ENCODE results near the gene SYNGR2.

The SYNGR2 gene

DNA sequence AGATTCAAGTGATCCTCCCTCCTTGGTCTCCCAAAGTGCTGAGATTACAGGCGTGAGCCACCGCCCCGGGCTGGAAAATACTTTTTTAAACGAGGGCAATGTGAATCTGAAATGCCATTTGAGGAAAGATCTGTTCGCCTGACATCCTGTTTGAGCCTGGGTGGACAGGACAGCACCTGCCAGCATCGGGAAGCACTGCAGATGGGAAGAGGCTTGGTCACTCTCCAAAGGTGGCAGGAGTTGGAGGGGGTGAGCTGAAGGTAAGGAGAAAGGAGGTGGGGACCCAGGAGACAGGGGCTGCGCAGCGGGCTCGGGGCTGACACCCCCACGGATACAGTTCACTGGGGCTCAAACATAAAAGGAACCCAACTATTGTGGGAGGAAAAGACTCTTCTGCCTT, 41.7 kb downstream of the SYNGR2 start:
- no peak overlapping the region for H3K4ac ChIP-seq (ENCODE audit: low read depth in 1 of 2, low read length in 2 of 2)
- H3K23ac ChIP-seq (ENCODE audit: low read length in 2 of 2): no peak overlapping the region
- H2BK120ac ChIP-seq (ENCODE audit: low read depth, low read length): no peak overlapping the region
- H3K4me2 ChIP-seq (ENCODE audit: low read length, poor library complexity, severe bottlenecking): no peak overlapping the region
- no peak overlapping the region for H2AK5ac ChIP-seq (ENCODE audit: low read length, severe bottlenecking)
- H3K4me3 ChIP-seq (ENCODE audit: insufficient read depth in 1 of 2, low read depth in 1 of 2, low read length in 2 of 2): no peak overlapping the region
- no peak overlapping the region for H2BK5ac ChIP-seq (ENCODE audit: low read depth, low read length, poor library complexity, severe bottlenecking)
- H3K9ac ChIP-seq (ENCODE audit: low read length): no peak overlapping the region
- H3K9me3 ChIP-seq (ENCODE audit: control insufficient read depth, low read length): no peaks in the 10 kb centered on the region
- no peak overlapping the region for H2BK15ac ChIP-seq (ENCODE audit: low read depth, poor library complexity, severe bottlenecking)
- H2AFZ ChIP-seq (ENCODE audit: low read depth, low read length): no peak overlapping the region
- DNase-seq: no peak
- no peak overlapping the region for H3K18ac ChIP-seq (ENCODE audit: low read depth in 1 of 2, low read length in 2 of 2)
- 89% methylated on average over 7 of the region's 10 CpGs for WGBS
- H3K27me3 ChIP-seq (ENCODE audit: control insufficient read depth in 1 of 2, insufficient read depth in 1 of 2, low read length in 2 of 2): no peaks in the 10 kb centered on the region
- H3K27ac ChIP-seq (ENCODE audit: low read length, poor library complexity, severe bottlenecking): no peak overlapping the region
- no peak overlapping the region for H4K91ac ChIP-seq (ENCODE audit: low read length)
- H3K4me1 ChIP-seq (ENCODE audit: control insufficient read depth, insufficient read depth, low read depth, low read length): peaks cover 8% of the 10 kb centered on the region
- H3K79me1 ChIP-seq (replicated peaks; ENCODE audit: low read length, poor library complexity, severe bottlenecking): peaks cover 5% of the 10 kb centered on the region
- no peak overlapping the region for H2BK12ac ChIP-seq (ENCODE audit: low read length in 2 of 2)
- no peak overlapping the region for H4K8ac ChIP-seq (ENCODE audit: low read length)
- H3K14ac ChIP-seq (ENCODE audit: low read length in 2 of 2): no peak overlapping the region
- peaks cover 0 to 17% of the 10 kb centered on the region in 2 experiments for H3K36me3 ChIP-seq (ENCODE audit: control insufficient read depth in 1 of 2, insufficient read depth in 2 of 2, low read depth in 1 of 2, low read length in 2 of 2)

DNA sequence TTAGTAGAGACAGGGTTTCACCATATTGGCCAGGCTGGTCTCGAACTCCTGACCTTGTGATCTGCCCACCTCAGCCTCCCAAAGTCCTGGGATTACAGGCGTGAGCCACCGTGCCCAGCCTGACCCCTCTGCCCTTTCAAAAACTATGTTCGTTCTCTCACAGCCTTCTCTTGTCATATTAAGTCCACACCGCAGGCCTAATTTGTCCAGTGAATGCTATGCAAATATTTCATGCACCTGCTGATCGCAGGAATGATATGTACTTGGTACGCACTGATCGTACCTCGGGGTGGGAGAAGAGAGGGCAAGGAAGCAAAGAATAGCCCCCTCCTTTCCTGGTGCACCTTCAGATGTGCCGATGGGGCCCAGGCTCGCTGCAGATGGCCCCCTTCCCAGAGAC, 42.7 kb downstream of the SYNGR2 start:
- no peak overlapping the region for H3K18ac ChIP-seq (ENCODE audit: low read depth in 1 of 2, low read length in 2 of 2)
- H3K9me3 ChIP-seq (ENCODE audit: control insufficient read depth, low read length): no peaks in the 10 kb centered on the region
- H3K4ac ChIP-seq (ENCODE audit: low read depth in 1 of 2, low read length in 2 of 2): no peak overlapping the region
- H3K4me2 ChIP-seq (ENCODE audit: low read length, poor library complexity, severe bottlenecking): no peak overlapping the region
- H2BK120ac ChIP-seq (ENCODE audit: low read depth, low read length): no peak overlapping the region
- H2AFZ ChIP-seq (ENCODE audit: low read depth, low read length): no peak overlapping the region
- peaks cover 5% of the 10 kb centered on the region for H3K79me1 ChIP-seq (replicated peaks; ENCODE audit: low read length, poor library complexity, severe bottlenecking)
- peaks cover 0 to 7% of the 10 kb centered on the region in 2 experiments for H3K36me3 ChIP-seq (ENCODE audit: control insufficient read depth in 1 of 2, insufficient read depth in 2 of 2, low read depth in 1 of 2, low read length in 2 of 2)
- H4K91ac ChIP-seq (ENCODE audit: low read length): no peak overlapping the region
- no peak overlapping the region for H2AK5ac ChIP-seq (ENCODE audit: low read length, severe bottlenecking)
- peaks cover 8% of the 10 kb centered on the region for H3K4me1 ChIP-seq (ENCODE audit: control insufficient read depth, insufficient read depth, low read depth, low read length)
- no peak overlapping the region for H3K14ac ChIP-seq (ENCODE audit: low read length in 2 of 2)
- H4K8ac ChIP-seq (ENCODE audit: low read length): no peak overlapping the region
- H2BK5ac ChIP-seq (ENCODE audit: low read depth, low read length, poor library complexity, severe bottlenecking): no peak overlapping the region
- H3K27me3 ChIP-seq (ENCODE audit: control insufficient read depth in 1 of 2, insufficient read depth in 1 of 2, low read length in 2 of 2): no peaks in the 10 kb centered on the region
- no peak overlapping the region for H3K4me3 ChIP-seq (ENCODE audit: insufficient read depth in 1 of 2, low read depth in 1 of 2, low read length in 2 of 2)
- no peak overlapping the region for H3K27ac ChIP-seq (ENCODE audit: low read length, poor library complexity, severe bottlenecking)
- no peak overlapping the region for H2BK15ac ChIP-seq (ENCODE audit: low read depth, poor library complexity, severe bottlenecking)
- WGBS: 93% methylated on average over 11 of the region's 11 CpGs
- no peak overlapping the region for H3K9ac ChIP-seq (ENCODE audit: low read length)
- no peak overlapping the region for H3K23ac ChIP-seq (ENCODE audit: low read length in 2 of 2)
- H2BK12ac ChIP-seq (ENCODE audit: low read length in 2 of 2): no peak overlapping the region
- DNase-seq: no peak

GRCh38 chr17:78214016-78214705, 45.8 kb downstream of the SYNGR2 start, which contains the start of gene BIRC5:
TSS of gene BIRC5 (plus strand) at chr17:78214253. CDS start at chr17:78214317, 64 bp downstream.
- 1% methylated on average over 50 of the region's 60 CpGs for WGBS
- peak within 1 kb of the TSS; percentile 9 to 78 for H3K18ac ChIP-seq (ENCODE audit: low read depth in 1 of 2, low read length in 2 of 2)
- no peak within 1 kb of the TSS for H3K27ac ChIP-seq (ENCODE audit: low read length, poor library complexity, severe bottlenecking)
- H4K91ac ChIP-seq (ENCODE audit: low read length): peak within 1 kb of the TSS; percentile 89
- peak within 1 kb of the TSS; percentile 93 for H2AFZ ChIP-seq (ENCODE audit: low read depth, low read length)
- no peak within 1 kb of the TSS for H2BK5ac ChIP-seq (ENCODE audit: low read depth, low read length, poor library complexity, severe bottlenecking)
- H3K4me2 ChIP-seq (ENCODE audit: low read length, poor library complexity, severe bottlenecking): peak within 1 kb of the TSS; percentile 100
- H3K27me3 ChIP-seq (ENCODE audit: control insufficient read depth in 1 of 2, insufficient read depth in 1 of 2, low read length in 2 of 2): no peaks in the 10 kb centered on the region
- DNase-seq: peak; percentile 86
- no peak within 1 kb of the TSS for H3K14ac ChIP-seq (ENCODE audit: low read length in 2 of 2)
- H2AK5ac ChIP-seq (ENCODE audit: low read length, severe bottlenecking): no peak within 1 kb of the TSS
- H3K9ac ChIP-seq (ENCODE audit: low read length): peak within 1 kb of the TSS; percentile 81
- peaks cover 11% of the 10 kb centered on the region for H3K79me1 ChIP-seq (replicated peaks; ENCODE audit: low read length, poor library complexity, severe bottlenecking)
- H2BK15ac ChIP-seq (ENCODE audit: low read depth, poor library complexity, severe bottlenecking): no peak within 1 kb of the TSS
- peak within 1 kb of the TSS; percentile 76 to 86 for H3K4me3 ChIP-seq (ENCODE audit: insufficient read depth in 1 of 2, low read depth in 1 of 2, low read length in 2 of 2)
- no peak within 1 kb of the TSS for H3K23ac ChIP-seq (ENCODE audit: low read length in 2 of 2)
- peak within 1 kb of the TSS; percentile 72 for H4K8ac ChIP-seq (ENCODE audit: low read length)
- H2BK12ac ChIP-seq (ENCODE audit: low read length in 2 of 2): no peak within 1 kb of the TSS
- H2BK120ac ChIP-seq (ENCODE audit: low read depth, low read length): peak within 1 kb of the TSS; percentile 73
- H3K4ac ChIP-seq (ENCODE audit: low read depth in 1 of 2, low read length in 2 of 2): no peak within 1 kb of the TSS
- no peaks in the 10 kb centered on the region for H3K36me3 ChIP-seq (ENCODE audit: control insufficient read depth in 1 of 2, insufficient read depth in 2 of 2, low read depth in 1 of 2, low read length in 2 of 2)
- H3K4me1 ChIP-seq (ENCODE audit: control insufficient read depth, insufficient read depth, low read depth, low read length): peaks cover 8% of the 10 kb centered on the region
- no peaks in the 10 kb centered on the region for H3K9me3 ChIP-seq (ENCODE audit: control insufficient read depth, low read length)

DNA sequence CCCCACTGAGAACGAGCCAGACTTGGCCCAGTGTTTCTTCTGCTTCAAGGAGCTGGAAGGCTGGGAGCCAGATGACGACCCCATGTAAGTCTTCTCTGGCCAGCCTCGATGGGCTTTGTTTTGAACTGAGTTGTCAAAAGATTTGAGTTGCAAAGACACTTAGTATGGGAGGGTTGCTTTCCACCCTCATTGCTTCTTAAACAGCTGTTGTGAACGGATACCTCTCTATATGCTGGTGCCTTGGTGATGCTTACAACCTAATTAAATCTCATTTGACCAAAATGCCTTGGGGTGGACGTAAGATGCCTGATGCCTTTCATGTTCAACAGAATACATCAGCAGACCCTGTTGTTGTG, 46.3 kb downstream of the SYNGR2 start:
- Histone ChIP-seq H3K4me2 (ENCODE audit: low read length, poor library complexity, severe bottlenecking) (peak overlapping the region; percentile 100), H3K79me1 (replicated peaks; ENCODE audit: low read length, poor library complexity, severe bottlenecking) (peaks cover 15% of the 10 kb centered on the region), H2BK120ac (ENCODE audit: low read depth, low read length) (no peak overlapping the region), H2AK5ac (ENCODE audit: low read length, severe bottlenecking) (no peak overlapping the region), H3K23ac (ENCODE audit: low read length in 2 of 2) (no peak overlapping the region), H3K4ac (ENCODE audit: low read depth in 1 of 2, low read length in 2 of 2) (no peak overlapping the region), H3K4me1 (ENCODE audit: control insufficient read depth, insufficient read depth, low read depth, low read length) (peaks cover 8% of the 10 kb centered on the region), H2BK5ac (ENCODE audit: low read depth, low read length, poor library complexity, severe bottlenecking) (no peak overlapping the region), H4K8ac (ENCODE audit: low read length) (peak overlapping the region; percentile 49), H3K9ac (ENCODE audit: low read length) (peak overlapping the region; percentile 81), H2AFZ (ENCODE audit: low read depth, low read length) (peak overlapping the region; percentile 93), H3K14ac (ENCODE audit: low read length in 2 of 2) (no peak overlapping the region), H3K18ac (ENCODE audit: low read depth in 1 of 2, low read length in 2 of 2) (peak overlapping the region in 1 of 2 experiments; percentile 9), H4K91ac (ENCODE audit: low read length) (peak overlapping the region; percentile 89), H3K4me3 (ENCODE audit: insufficient read depth in 1 of 2, low read depth in 1 of 2, low read length in 2 of 2) (peak overlapping the region; percentile 76 to 86), H3K36me3 (ENCODE audit: control insufficient read depth in 1 of 2, insufficient read depth in 2 of 2, low read depth in 1 of 2, low read length in 2 of 2) (no peaks in the 10 kb centered on the region), H3K27ac (ENCODE audit: low read length, poor library complexity, severe bottlenecking) (no peak overlapping the region), H3K27me3 (ENCODE audit: control insufficient read depth in 1 of 2, insufficient read depth in 1 of 2, low read length in 2 of 2) (no peaks in the 10 kb centered on the region), H2BK12ac (ENCODE audit: low read length in 2 of 2) (no peak overlapping the region), H2BK15ac (ENCODE audit: low read depth, poor library complexity, severe bottlenecking) (no peak overlapping the region), H3K9me3 (ENCODE audit: control insufficient read depth, low read length) (no peaks in the 10 kb centered on the region)
- peak; percentile 5 for DNase-seq
- 18% methylated on average over 5 of the region's 5 CpGs for WGBS
